GM21786 (cell line): Measurements from ENCODE around the gene CRIP2.

Experiments
- ATAC-seq: cut with Tn5 transposase; IDR thresholded peaks from one replicate; pipeline ENCODE4 v1.9.1; 2021; ENCODE audit not compliant: unreplicated experiment

CRIP2 gene

DNA sequence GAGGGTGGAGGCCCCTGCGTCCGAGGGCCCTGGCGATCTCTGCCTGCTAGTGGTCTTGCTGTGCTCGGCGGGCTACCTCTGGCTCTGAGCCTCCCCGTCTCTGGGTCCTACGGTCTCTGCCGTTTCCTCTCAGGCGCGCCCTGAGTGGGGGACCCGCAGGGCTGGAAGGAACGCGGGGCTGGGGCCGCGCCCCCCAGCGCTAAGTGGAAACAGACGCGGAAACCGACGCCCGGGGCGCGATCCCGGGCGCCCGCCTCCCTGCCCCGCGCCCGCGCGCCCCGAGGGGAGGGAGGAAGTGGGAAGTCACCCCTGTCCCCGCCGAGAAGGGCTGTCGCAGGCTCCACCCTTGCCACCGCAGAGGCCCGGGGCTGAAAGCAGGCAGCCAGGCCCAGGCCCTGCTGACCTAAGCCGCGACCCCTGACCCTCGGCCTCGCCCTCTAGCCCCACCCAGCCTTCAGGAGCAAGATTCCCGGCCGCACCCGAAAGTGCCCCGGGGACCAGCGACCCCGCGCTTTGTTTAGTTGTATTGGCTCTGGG, 12.9 kb downstream of the CRIP2 start:
- ATAC-seq: no peak

DNA sequence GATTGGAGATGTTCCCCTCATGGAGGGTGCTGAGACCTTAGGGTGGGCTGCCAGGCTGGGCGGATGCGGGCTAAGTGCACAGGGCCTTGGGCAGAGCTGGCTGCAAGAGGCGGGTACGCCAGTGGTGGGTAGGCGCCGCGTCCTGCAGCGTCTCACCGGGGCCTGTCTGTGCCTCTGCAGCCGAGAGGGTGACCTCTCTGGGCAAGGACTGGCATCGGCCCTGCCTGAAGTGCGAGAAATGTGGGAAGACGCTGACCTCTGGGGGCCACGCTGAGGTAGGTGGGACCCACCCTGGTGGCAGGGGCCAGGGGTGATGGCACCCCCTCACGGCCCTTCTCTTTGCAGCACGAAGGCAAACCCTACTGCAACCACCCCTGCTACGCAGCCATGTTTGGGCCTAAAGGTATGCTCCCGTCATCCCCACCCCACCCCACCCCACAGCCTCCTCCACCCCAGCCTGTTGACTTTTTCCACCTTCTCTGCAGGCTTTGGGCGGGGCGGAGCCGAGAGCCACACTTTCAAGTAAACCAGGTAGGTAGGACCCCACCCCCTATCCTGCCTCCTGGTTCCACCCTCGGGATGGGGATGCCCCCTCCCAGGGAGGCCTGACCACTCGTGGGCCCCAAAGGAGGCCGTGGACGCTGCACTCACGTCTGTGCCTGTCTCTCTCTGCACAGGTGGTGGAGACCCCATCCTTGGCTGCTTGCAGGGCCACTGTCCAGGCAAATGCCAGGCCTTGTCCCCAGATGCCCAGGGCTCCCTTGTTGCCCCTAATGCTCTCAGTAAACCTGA, 13.6 kb downstream of the CRIP2 start:
- ATAC-seq: no peak

- ATAC-seq: no peak
These were observed 14.3 kb downstream of the CRIP2 start for GRCh38 chr14:105488781-105489541.

- no peak for ATAC-seq
These were observed 15.1 kb downstream of the CRIP2 start for GRCh38 chr14:105489542-105490266.

GRCh38 chr14:105490267-105490571, 15.6 kb downstream of the CRIP2 start:
- no peak for ATAC-seq

GRCh38 chr14:105490572-105491365, 16.1 kb downstream of the CRIP2 start, which contains the start of gene TEDC1:
TSS of gene TEDC1 (plus strand) at chr14:105491246. CDS start at chr14:105491376, 130 bp downstream.
- peak; percentile 64 for ATAC-seq

DNA sequence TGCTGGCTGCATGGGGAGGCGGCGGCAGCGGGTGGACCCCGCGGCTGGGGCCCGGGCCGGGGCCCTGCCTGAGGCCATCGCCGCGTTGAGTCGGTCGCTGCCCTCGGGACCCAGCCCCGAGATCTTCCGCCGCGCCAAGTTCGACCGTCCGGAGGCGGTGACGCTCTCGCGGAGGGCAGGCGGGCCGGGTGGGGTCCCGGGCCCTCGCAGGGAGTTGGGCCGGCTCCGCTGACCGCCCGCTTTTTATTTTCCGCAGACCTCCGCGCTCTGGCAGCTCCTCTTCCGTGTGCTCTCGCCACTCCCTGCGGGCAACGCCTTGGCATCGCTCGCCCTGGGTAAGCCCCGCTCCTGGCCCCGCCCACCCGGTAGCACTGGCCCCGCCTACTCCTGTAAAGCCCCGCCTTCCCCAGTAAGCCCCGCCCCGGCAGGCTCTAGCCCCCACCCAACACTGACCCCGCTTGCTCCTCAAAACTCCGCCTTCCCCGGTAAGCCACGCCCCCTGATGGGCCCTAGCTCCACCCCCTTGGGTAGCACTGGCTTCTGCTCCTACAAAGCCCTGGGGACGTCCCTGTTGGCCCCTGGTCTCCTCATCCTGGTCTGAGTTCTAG, 16.8 kb downstream of the CRIP2 start:
- no peak for ATAC-seq

- no peak for ATAC-seq
These were observed 17.7 kb downstream of the CRIP2 start for GRCh38 chr14:105492031-105492970.

GRCh38 chr14:105492971-105493871, 18.6 kb downstream of the CRIP2 start:
- no peak for ATAC-seq

DNA sequence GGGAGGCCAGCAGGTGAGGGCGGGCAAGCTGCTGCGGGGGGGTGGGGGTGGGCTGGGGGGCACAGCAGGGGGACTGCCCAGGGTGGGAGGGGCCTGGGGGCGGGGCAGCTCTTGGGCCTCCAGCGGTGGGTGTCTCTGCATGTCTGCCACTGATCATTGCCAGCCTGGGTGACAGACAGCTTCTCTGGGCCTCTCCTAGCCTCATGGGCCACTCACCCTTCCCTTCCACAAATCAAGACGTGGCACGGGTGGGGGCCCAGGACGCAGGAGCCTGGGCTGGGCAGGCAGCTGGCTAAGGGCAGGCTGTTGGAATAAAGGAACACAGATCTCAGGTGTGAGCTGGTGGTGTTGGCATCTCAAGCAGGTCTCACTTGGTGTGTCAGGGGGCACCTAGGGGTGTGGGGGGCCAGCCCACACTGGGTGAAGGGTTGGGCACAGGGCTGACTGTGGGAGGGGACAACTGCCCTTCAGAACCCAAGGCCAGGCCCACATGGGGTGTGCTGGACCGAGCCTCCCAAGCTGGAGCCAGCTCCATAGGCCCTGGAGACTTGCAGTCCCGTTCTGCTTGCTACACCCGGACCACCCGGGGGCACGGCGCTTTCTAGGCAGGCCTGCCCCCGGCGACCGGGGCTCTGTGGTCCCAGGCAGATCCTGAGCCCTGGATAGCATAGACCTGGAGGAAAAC, 19.4 kb downstream of the CRIP2 start:
- no peak for ATAC-seq

- ATAC-seq: no peak
These were observed 19.9 kb downstream of the CRIP2 start for GRCh38 chr14:105494606-105494929.

DNA sequence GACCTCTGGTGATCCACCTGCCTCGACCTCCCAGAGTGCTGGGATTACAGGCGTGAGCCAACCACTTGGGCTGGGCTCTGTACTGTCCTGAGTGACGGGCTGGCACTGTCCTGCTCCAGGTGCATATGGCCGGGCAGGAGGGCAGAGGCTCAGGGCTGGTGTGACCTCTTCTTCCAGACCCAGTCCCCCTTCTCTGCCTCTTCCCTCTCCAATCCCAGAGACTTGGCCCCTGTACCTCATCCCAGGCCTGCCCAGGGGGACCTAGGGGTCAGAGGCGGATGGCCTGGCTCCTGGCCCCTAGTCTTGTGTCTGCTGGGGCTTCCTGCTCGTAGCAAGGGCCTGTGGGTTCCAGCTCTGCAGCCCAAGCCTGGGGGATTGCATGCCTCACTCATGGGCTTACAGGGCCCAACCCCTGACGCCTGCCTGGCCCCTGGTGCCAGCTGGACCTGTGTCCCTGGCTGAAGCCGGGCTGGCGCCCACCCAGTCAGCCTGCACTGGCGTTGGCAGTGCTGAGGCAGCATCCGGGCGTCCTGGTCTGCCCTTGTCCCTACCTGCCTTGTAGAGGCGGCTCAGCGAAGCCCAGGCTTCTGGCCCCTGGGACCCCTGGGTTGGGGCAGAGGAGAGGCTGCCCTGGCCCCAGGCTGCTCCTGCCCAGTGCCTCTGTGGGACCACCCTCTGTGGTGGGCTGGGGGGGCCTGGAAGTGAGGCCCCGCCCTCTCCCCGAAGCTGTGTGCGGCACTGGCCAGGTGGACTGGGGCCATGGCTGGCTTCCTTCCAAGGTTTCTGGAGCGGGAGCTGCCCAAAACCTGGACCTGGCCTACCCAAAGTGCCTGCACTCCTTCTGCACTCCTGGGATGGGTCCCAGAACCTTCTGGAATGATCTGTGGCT, 20.7 kb downstream of the CRIP2 start:
- no peak for ATAC-seq

- no peak for ATAC-seq
These were observed 21.6 kb downstream of the CRIP2 start for GRCh38 chr14:105495990-105496830.

DNA sequence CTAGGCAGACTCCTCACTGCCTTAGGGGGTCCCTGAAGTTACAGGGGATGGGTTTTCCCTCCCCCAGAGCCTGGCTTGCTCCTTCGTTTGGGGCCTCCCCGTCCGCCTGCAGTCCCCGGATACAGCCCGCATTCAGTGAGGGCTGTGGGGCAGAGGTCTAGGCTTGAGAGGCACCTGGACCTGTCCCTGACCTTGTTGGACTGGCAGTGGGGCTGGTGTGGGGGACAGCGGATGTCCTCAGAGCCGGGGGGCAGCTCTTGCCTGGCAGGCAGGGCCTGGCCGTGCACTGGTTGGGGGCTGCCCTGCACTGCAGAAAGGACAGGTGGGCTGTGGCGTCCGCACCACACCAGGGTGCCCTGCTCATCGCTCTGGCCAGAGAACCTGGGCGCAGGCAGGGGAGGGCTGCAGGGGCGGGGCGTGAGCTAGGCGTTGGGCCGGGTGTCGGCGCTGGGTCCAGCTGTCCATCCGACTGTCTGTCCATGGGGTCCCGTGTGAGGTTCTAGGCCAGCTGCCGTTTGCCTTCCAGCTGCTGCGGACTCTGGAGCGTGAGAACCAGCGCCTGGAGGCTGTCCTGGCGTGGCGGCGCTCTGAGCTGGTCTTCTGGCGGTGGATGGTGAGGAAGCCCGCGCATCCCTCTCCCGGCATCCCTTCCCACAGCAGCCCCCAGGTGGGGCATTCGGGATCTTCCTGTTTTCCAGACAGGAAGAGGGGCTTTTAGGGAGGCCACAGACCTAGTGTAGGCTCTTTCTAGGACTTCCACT, 22.4 kb downstream of the CRIP2 start:
- no peak for ATAC-seq
